Testis (tissue), 3 donors: ENCODE data around the gene CBFA2T2. TPM values are rescaled to one million over a fixed set of nuclear protein-coding genes. Genes with fewer than 3 reads are reported as not detected.

Experiments used
- DNase-seq: peaks from one replicate; pipeline ENCODE4 v3.0.0-alpha.2; 2019
- H3K27ac ChIP-seq, 2 donors: fragments of 200-600 bp; sonication (generic); one replicate each; pipeline ENCODE4 v1.5.1; 2019
- H3K27me3 ChIP-seq: fragments of 200-600 bp; sonication (generic); one replicate; pipeline ENCODE4 v1.5.1; 2019
- H3K36me3 ChIP-seq: fragments of 200-600 bp; sonication (generic); one replicate; pipeline ENCODE4 v1.5.1; 2017; ENCODE audit warnings: low read depth; ENCODE audit errors: missing control alignments
- H3K4me1 ChIP-seq: fragments of 200-600 bp; sonication (generic); one replicate; pipeline ENCODE4 v1.5.1; 2019
- H3K4me3 ChIP-seq, 2 donors: fragments of 200-600 bp; sonication (generic); one replicate each; pipeline ENCODE4 v1.5.1; 2017 to 2019
- H3K9me3 ChIP-seq: fragments of 200-600 bp; sonication (generic); one replicate; pipeline ENCODE4 v1.5.1; 2017
- CTCF ChIP-seq, 3 experiments: fragments of 450-650 bp in 2 of 3; fragments of 200-600 bp in 1 of 3; sonication (generic) in 1 of 3; IDR thresholded peaks; one replicate each; pipeline ENCODE4 v1.5.1; 2016 to 2019; ENCODE audit warnings: antibody characterized with exemption in 3 of 3, mild to moderate bottlenecking in 2 of 3, moderate library complexity in 1 of 3
- POLR2A ChIP-seq: fragments of 450-650 bp; IDR thresholded peaks from one replicate; pipeline ENCODE4 v1.6.1; 2017; ENCODE audit warnings: antibody characterized with exemption, mild to moderate bottlenecking, moderate library complexity
- WGBS, 2 donors: methylation state at CpG; one replicate each; pipeline ENCODE4 v1.1.5; 2018; 5-methylcytosine and 5-hydroxymethylcytosine counted together
- intact Hi-C: fragments of 100-400 bp; cut with DNase I; formaldehyde crosslinking; loops from one replicate; pipeline ENCODE4 v1.15.1; 2023; ENCODE audit warnings: low total_unique reads
- polyA plus RNA-seq: library from polyadenylated mRNA; stranded (reverse); fragments of 350-450 nt; fragmentation: Illumina TruSeq; extraction: RNeasy Lipid Tissue Mini Kit (QIAGEN cat#74804); gene quantifications from one replicate; pipeline ENCODE4 v1.2.3, GENCODE V29; 2014; ENCODE audit warnings: low read depth, low replicate concordance; ENCODE audit not compliant: insufficient read depth
- total RNA-seq, 2 donors: library from RNA; depleted of rRNA; stranded (reverse); fragments of >200 nt; gene quantifications; one replicate each; pipeline ENCODE4 v1.2.3, GENCODE V29; 2016

CBFA2T2 gene
- total and polyA plus RNA-seq, 3 donors from 2014 or later = 25.2 to 39.2 (median 33.1) TPM

GRCh38 chr20:33667676-33668465, 178.0 kb downstream of the CBFA2T2 start:
- peak; percentile 73 for DNase-seq
- Histone ChIP-seq H3K36me3 (no peaks in the 10 kb centered on the region), H3K27me3 (no peaks in the 10 kb centered on the region), H3K4me3 (peak overlapping the region; percentile 52 to 67), H3K27ac (peak overlapping the region; percentile 59 to 79), H3K4me1 (peaks cover 24% of the 10 kb centered on the region), H3K9me3 (no peaks in the 10 kb centered on the region)
- TF ChIP-seq CTCF (IDR thresholded peaks at IDR 0.05) (peak; percentile 77 to 83 (median 83)), POLR2A (no peak)
- intact Hi-C loops = loop anchor here (5.0 kb wide), 1 partner anchor 64 kb away; the partner anchor contains the start of gene ZNF341
- 20 to 37% methylated on average over 2 to 47 of the region's 47 CpGs for WGBS, 2 donors

- no peak overlapping the region for H3K27ac ChIP-seq
- no peaks in the 10 kb centered on the region for H3K9me3 ChIP-seq
- DNase-seq = no peak
- H3K36me3 ChIP-seq = no peaks in the 10 kb centered on the region
- no peak overlapping the region for H3K4me3 ChIP-seq
- H3K4me1 ChIP-seq = peaks cover 28% of the 10 kb centered on the region
- intact Hi-C loops = loop anchor here (5.0 kb wide), 1 partner anchor 64 kb away; the partner anchor contains the start of gene ZNF341
- WGBS, 2 donors = 83 to 88% methylated on average over 6 to 13 of the region's 13 CpGs
- TF ChIP-seq POLR2A = no peak
- no peak for TF ChIP-seq CTCF (IDR thresholded peaks at IDR 0.05)
- no peaks in the 10 kb centered on the region for H3K27me3 ChIP-seq
Measured at GRCh38 chr20:33668466-33669155, 178.7 kb downstream of the CBFA2T2 start.

- Histone ChIP-seq H3K4me1 (peaks cover 26% of the 10 kb centered on the region), H3K27ac (no peak overlapping the region), H3K36me3 (no peaks in the 10 kb centered on the region), H3K4me3 (no peak overlapping the region), H3K9me3 (no peaks in the 10 kb centered on the region), H3K27me3 (no peaks in the 10 kb centered on the region)
- no peak for DNase-seq
- no peak for TF ChIP-seq CTCF (IDR thresholded peaks at IDR 0.05)
- intact Hi-C loops = loop anchor here (5.0 kb wide), 1 partner anchor 63 kb away; the partner anchor contains the start of gene ZNF341
- 93 to 100% methylated on average over 5 of the region's 5 CpGs for WGBS, 2 donors
Measured at GRCh38 chr20:33669224-33669623, 179.3 kb downstream of the CBFA2T2 start.

- Histone ChIP-seq H3K9me3 (no peaks in the 10 kb centered on the region), H3K27me3 (no peaks in the 10 kb centered on the region), H3K4me1 (peaks cover 31% of the 10 kb centered on the region), H3K36me3 (no peaks in the 10 kb centered on the region), H3K4me3 (no peak overlapping the region), H3K27ac (no peak overlapping the region)
- intact Hi-C loops = loop anchor here (5.0 kb wide), 1 partner anchor 62 kb away; the partner anchor contains the start of gene ZNF341
- 80 to 83% methylated on average over 12 to 13 of the region's 13 CpGs for WGBS, 2 donors
- TF ChIP-seq POLR2A (no peak), CTCF (IDR thresholded peaks at IDR 0.05) (no peak)
- DNase-seq = no peak
Measured at GRCh38 chr20:33669873-33670640, 180.2 kb downstream of the CBFA2T2 start.
